B cell (primary cell): ENCODE data around the gene PCGF1. TPM values are rescaled to one million over a fixed set of nuclear protein-coding genes. Genes with fewer than 3 reads are reported as not detected.

Experiments
- ATAC-seq: fragments of 200-7000 bp; cut with Tn5 transposase; one replicate; pipeline ENCODE4 v1.10.0; 2021; ENCODE audit warnings: low read depth, mild to moderate bottlenecking, moderate number of reproducible peaks, moderate library complexity
- CTCF ChIA-PET: fragments of 350-600 bp; sonication (Branson Sonifier 250); formaldehyde crosslinking; loops from one replicate; lab custom pipeline; 2021; ENCODE audit warnings: antibody characterized with exemption, inconsistent platforms; lab: Charles Lee
- POLR2A ChIA-PET: fragments of 350-600 bp; sonication (Branson Sonifier 250); formaldehyde crosslinking; loops from one replicate; lab custom pipeline; 2021; ENCODE audit warnings: antibody characterized with exemption; lab: Charles Lee
- DNase-seq: peaks from one replicate; pipeline ENCODE4 v3.0.0; 2013
- H2AFZ ChIP-seq: 2 replicates; pipeline ENCODE4 v1.6.1; 2012; ENCODE audit warnings: mild to moderate bottlenecking, low read depth, low read length; ENCODE audit not compliant: insufficient read depth, poor library complexity, severe bottlenecking
- H3K27ac ChIP-seq, 2 donors: 1 replicate in 1 of 2; 2 replicates in 1 of 2; pipeline ENCODE4 v1.5.1; 2012 to 2013; ENCODE audit warnings: low read length in 2 of 2, mild to moderate bottlenecking in 2 of 2, moderate library complexity in 1 of 2
- H3K27me3 ChIP-seq, 4 experiments: fragments of 200-600 bp in 1 of 4; sonication (generic) in 1 of 4; replicated peaks in 1 of 4; 1 replicate in 2 of 4; 2 replicates in 2 of 4; pipeline versions ENCODE4 v1.6.1 to v1.7.0; 2013 to 2016; ENCODE audit warnings: low read length in 3 of 4, mild to moderate bottlenecking in 2 of 4, mixed read lengths in 1 of 4, moderate library complexity in 1 of 4; ENCODE audit not compliant: insufficient read depth in 4 of 4, control insufficient read depth in 3 of 4; ENCODE audit errors: control extremely low read depth in 1 of 4
- H3K36me3 ChIP-seq, 2 experiments: replicated peaks in 1 of 2; 1 replicate in 1 of 2; 2 replicates in 1 of 2; pipeline versions ENCODE4 v1.6.1 to v1.7.1; 2013; ENCODE audit warnings: low read length in 1 of 2; ENCODE audit not compliant: insufficient read depth in 2 of 2, control insufficient read depth in 1 of 2; ENCODE audit errors: control extremely low read depth in 1 of 2, extremely low read depth in 1 of 2
- H3K4me1 ChIP-seq, 2 donors: fragments of 200-600 bp in 1 of 2; sonication (generic) in 1 of 2; 1 replicate in 1 of 2; 2 replicates in 1 of 2; pipeline versions ENCODE4 v1.5.1 to v1.6.1; 2013 to 2017; ENCODE audit warnings: low read length in 2 of 2; ENCODE audit not compliant: control insufficient read depth in 2 of 2, insufficient read depth in 2 of 2
- H3K4me2 ChIP-seq: replicated peaks from 2 replicates; pipeline ENCODE3; 2012; ENCODE audit warnings: mild to moderate bottlenecking, low read depth, low read length; ENCODE audit not compliant: poor library complexity, severe bottlenecking
- H3K4me3 ChIP-seq, 5 experiments: fragments of 200-600 bp in 1 of 5; sonication (generic) in 1 of 5; 1 replicate in 3 of 5; 2 replicates in 2 of 5; pipeline versions ENCODE4 v1.5.1 to v1.7.0; 2011 to 2016; ENCODE audit warnings: low read length in 4 of 5, mild to moderate bottlenecking in 4 of 5, low read depth in 2 of 5, control low read depth in 1 of 5, moderate library complexity in 1 of 5; ENCODE audit not compliant: insufficient read depth in 1 of 5; ENCODE audit errors: control extremely low read depth in 1 of 5, extremely low read depth in 1 of 5
- H3K79me2 ChIP-seq: fragments of 200-600 bp; sonication (generic); one replicate; pipeline ENCODE4 v1.6.0; 2016; ENCODE audit warnings: low read length; ENCODE audit not compliant: control insufficient read depth, insufficient read depth
- H3K9ac ChIP-seq: fragments of 200-600 bp; sonication (generic); 2 replicates; pipeline ENCODE4 v1.6.1; 2017; ENCODE audit warnings: mild to moderate bottlenecking, low read length, moderate library complexity
- H3K9me3 ChIP-seq, 3 donors: one replicate each; pipeline versions ENCODE4 v1.6.1 to v1.7.1; 2013; ENCODE audit warnings: low read length in 2 of 3; ENCODE audit not compliant: control insufficient read depth in 2 of 3, insufficient read depth in 1 of 3; ENCODE audit errors: control extremely low read depth in 1 of 3
- H4K20me1 ChIP-seq: 2 replicates; pipeline ENCODE4 v1.6.0; 2012; ENCODE audit warnings: mild to moderate bottlenecking, low read length; ENCODE audit not compliant: insufficient read depth, control insufficient read depth, poor library complexity, severe bottlenecking
- H3K27ac Mint-ChIP-seq: one replicate; pipeline ENCODE4 v1.8.0; 2021; ENCODE audit warnings: mixed read lengths
- H3K27me3 Mint-ChIP-seq: one replicate; pipeline ENCODE4 v1.8.0; 2021; ENCODE audit warnings: mixed read lengths
- H3K4me1 Mint-ChIP-seq: one replicate; pipeline ENCODE4 v1.8.0; 2021; ENCODE audit warnings: mixed read lengths
- H3K4me3 Mint-ChIP-seq: one replicate; pipeline ENCODE4 v1.8.0; 2021; ENCODE audit warnings: mixed read lengths
- H3K9me3 Mint-ChIP-seq: one replicate; pipeline ENCODE4 v1.8.0; 2022; ENCODE audit warnings: mixed read lengths; ENCODE audit not compliant: insufficient read depth
- CTCF ChIP-seq: fragments of 200-600 bp; IDR thresholded peaks from one replicate; pipeline ENCODE4 v1.8.0; 2022; ENCODE audit warnings: antibody characterized with exemption, mild to moderate bottlenecking
- EZH2 ChIP-seq: IDR thresholded peaks from 2 replicates; pipeline ENCODE4 v1.6.1; 2012; ENCODE audit warnings: borderline replicate concordance, low read depth, mild to moderate bottlenecking, moderate library complexity, low read length; ENCODE audit not compliant: insufficient read depth, poor library complexity, severe bottlenecking
- WGBS: methylation state at CpG from one replicate; pipeline ENCODE4 v1.1.5; 2013; ENCODE audit warnings: missing lambda C conversion rate; ENCODE audit not compliant: insufficient coverage; 5-methylcytosine and 5-hydroxymethylcytosine counted together
- intact Hi-C: fragments of 100-400 bp; cut with micrococcal nuclease; formaldehyde crosslinking; loops from one replicate; pipeline ENCODE4 v1.10.0; 2022
- polyA plus RNA-seq: library from polyadenylated mRNA; depleted of rRNA; stranded (reverse); fragments of >200 nt; gene quantifications from 2 replicates; pipeline ENCODE4 v1.2.3, GENCODE V29; 2012
- total RNA-seq, 2 donors: library from RNA; stranded (reverse); fragments of 120-200 nt in 1 of 2; gene quantifications; 1 replicate in 1 of 2; 2 replicates in 1 of 2; pipeline versions ENCODE4 v1.2.3 to v1.2.4, GENCODE V29; 2013 to 2022

Gene PCGF1
- total and polyA plus RNA-seq, 2 donors (not counting 1 experiment from before 2014, with no cell fraction given): 21.9 to 40.1 TPM

DNA sequence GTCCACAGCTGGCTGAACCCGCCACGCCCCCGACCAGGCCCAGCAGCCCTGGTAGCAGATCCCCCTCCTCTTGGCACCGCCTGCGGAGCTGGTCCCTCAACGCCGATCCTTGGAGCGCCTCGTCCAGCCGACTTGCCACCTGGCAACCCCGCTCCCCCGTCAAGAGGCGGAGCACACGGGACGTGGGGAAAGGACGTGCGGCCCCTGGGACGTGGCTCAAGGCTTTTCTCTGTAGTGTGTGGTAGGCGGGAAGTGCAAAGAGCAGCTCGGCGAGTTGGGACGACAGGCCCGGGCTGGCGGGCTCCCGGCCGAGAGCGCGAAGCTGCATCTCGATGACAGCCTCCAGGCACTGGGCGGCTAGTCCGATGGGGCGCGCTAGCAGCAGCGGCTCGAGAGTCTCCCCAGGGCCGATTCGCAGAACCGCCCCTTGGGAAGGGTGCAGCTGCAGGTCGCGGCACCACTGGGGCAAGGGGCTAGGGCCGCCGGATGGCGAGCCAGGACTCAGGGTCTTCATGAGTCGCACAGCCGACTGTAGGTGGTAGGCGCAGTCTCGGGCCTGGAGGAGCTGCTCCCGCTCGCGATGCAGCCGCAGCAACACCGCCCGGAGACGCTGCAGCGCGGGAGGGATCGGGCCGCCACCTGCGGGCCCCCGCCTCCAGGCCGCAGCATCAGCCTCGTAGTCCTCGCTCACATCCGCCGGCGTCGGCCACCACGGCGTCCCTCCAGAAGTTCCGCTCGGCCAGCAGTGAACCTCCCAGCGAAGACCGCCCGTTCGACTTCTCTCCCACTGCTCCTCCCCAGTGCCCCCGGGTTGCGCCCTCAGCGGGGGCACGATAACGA, 25.3 kb downstream of the PCGF1 start:
- 3% methylated on average over 80 of the region's 80 CpGs for WGBS

More for the DNA sequence above, 25.3 kb downstream of the PCGF1 start:
- peak; percentile 40 for ATAC-seq
- Histone ChIP-seq H3K27ac (peak overlapping the region; percentile 71 to 84), H3K4me2 (peak overlapping the region; percentile 90), H2AFZ (peak overlapping the region; percentile 100), H4K20me1 (peaks cover 39% of the 10 kb centered on the region), H3K4me3 (peak overlapping the region; percentile 74 to 96 (median 88)), H3K4me1 (peaks cover 21 to 29% of the 10 kb centered on the region in 2 donors), H3K36me3 (peaks cover 0 to 27% of the 10 kb centered on the region in 2 experiments), H3K27me3 (no peaks in the 10 kb centered on the region), H3K79me2 (peaks cover 73% of the 10 kb centered on the region), H3K9me3 (no peaks in the 10 kb centered on the region), H3K9ac (peak overlapping the region; percentile 91)
- no peak for DNase-seq
- Mint-ChIP-seq H3K9me3 (no peaks in the 10 kb centered on the region), H3K4me3 (peak overlapping the region; percentile 100), H3K27ac (peak overlapping the region; percentile 99), H3K4me1 (peaks cover 34% of the 10 kb centered on the region), H3K27me3 (no peaks in the 10 kb centered on the region)
- ChIA-PET POLR2A (interaction anchor here (0.8 to 3.8 kb wide), 12 partner anchors 9 to 172 kb away, joined by 3 to 56 read pairs (median 6); partner anchors contain the start of genes AUP1, DQX1, HTRA2 and INO80B), CTCF (interaction anchor here (0.7 to 7.1 kb wide), 27 partner anchors 8 to 394 kb away, joined by 3 to 149 read pairs (median 4); partner anchors contain the start of genes AUP1, DQX1, HTRA2 and INO80B)
- intact Hi-C loops: loop anchor here (1.0 to 2.0 kb wide), 3 partner anchors 61 to 90 kb away; partner anchors contain the start of genes C2orf81, DOK1 and WDR54
- TF ChIP-seq CTCF: no peak
- no peak for TF ChIP-seq EZH2
